HepG2 (cell line): ENCODE results near the gene PDCD2. TPM values are rescaled to one million over a fixed set of nuclear protein-coding genes. Genes with fewer than 3 reads are reported as not detected.

Experiments
- ASH2L ChIP-seq: fragments of 300-600, 200-600 bp; sonication (generic); IDR thresholded peaks from 2 replicates; pipeline ENCODE4 v1.7.0; 2017; ENCODE audit warnings: low read depth, mild to moderate bottlenecking, moderate library complexity, mixed read lengths, low read length; ENCODE audit not compliant: insufficient read length
- JUND ChIP-seq: sonication (generic); formaldehyde crosslinking; IDR thresholded peaks from 2 replicates; pipeline ENCODE4 v1.8.0; 2022; ENCODE audit warnings: mild to moderate bottlenecking, missing genetic modification reagents
- LCORL ChIP-seq, 2 experiments: fragments of 450-650 bp in 1 of 2; sonication (generic) in 1 of 2; formaldehyde crosslinking in 1 of 2; IDR thresholded peaks; 2 replicates each; pipeline versions ENCODE4 v1.5.0 to v1.6.1; 2017 to 2020; ENCODE audit warnings: antibody characterized with exemption in 1 of 2, missing genetic modification reagents in 1 of 2
- PAWR ChIP-seq: sonication (generic); formaldehyde crosslinking; IDR thresholded peaks from 2 replicates; pipeline ENCODE4 v1.4.0; 2020; ENCODE audit warnings: missing genetic modification reagents, mild to moderate bottlenecking, borderline replicate concordance
- SAFB2 ChIP-seq: sonication (generic); formaldehyde crosslinking; IDR thresholded peaks from 2 replicates; pipeline ENCODE4 v1.5.1; 2020; ENCODE audit warnings: missing genetic modification reagents, low read depth, mild to moderate bottlenecking, borderline replicate concordance
- SATB2 ChIP-seq: sonication (generic); formaldehyde crosslinking; IDR thresholded peaks from 2 replicates; pipeline ENCODE4 v1.5.0; 2020; ENCODE audit warnings: missing genetic modification reagents
- SRSF4 ChIP-seq: fragments of 200-400 bp; formaldehyde crosslinking; IDR thresholded peaks from one replicate; pipeline ENCODE4 v1.6.1; 2018; ENCODE audit warnings: mild to moderate bottlenecking, low read depth, low read length, moderate library complexity; ENCODE audit not compliant: poor library complexity, severe bottlenecking
- TEAD3 ChIP-seq: optimal IDR thresholded peaks from 2 replicates; pipeline ENCODE3; 2016; ENCODE audit warnings: borderline replicate concordance
- ZFP37 ChIP-seq: sonication (generic); formaldehyde crosslinking; IDR thresholded peaks from 2 replicates; pipeline ENCODE4 v1.4.0; 2020; ENCODE audit warnings: missing genetic modification reagents, borderline replicate concordance
- ZNF136 ChIP-seq: sonication (generic); formaldehyde crosslinking; IDR thresholded peaks from 2 replicates; pipeline ENCODE4 v1.8.1; 2022; ENCODE audit warnings: low read depth, mild to moderate bottlenecking, moderate library complexity, missing genetic modification reagents
- ZSCAN25 ChIP-seq: sonication (generic); formaldehyde crosslinking; IDR thresholded peaks from 2 replicates; pipeline ENCODE4 v1.8.0; 2022; ENCODE audit warnings: mild to moderate bottlenecking, missing genetic modification reagents
- polyA plus RNA-seq, 8 experiments: library from polyadenylated mRNA; depleted of rRNA in 3 of 8; stranded (reverse) in 7 of 8; unstranded in 1 of 8; fragments of >200 nt; fragmentation: Illumina TruSeq in 4 of 8; extraction: Trizol in 4 of 8; gene quantifications; 2 replicates each; pipeline versions ENCODE4 v1.2.1 to v1.2.3, GENCODE V29; 2011 to 2016; ENCODE audit warnings: low read depth in 4 of 8, missing spikeins in 1 of 8, mixed read lengths in 1 of 8; ENCODE audit not compliant: insufficient read depth in 1 of 8
- total RNA-seq, 5 experiments: library from RNA; depleted of rRNA; stranded (reverse); fragments of >200 nt; fragmentation: Illumina TruSeq; extraction: Trizol; gene quantifications; 2 replicates each; pipeline ENCODE4 v1.2.3, GENCODE V29; 2016; ENCODE audit warnings: low read depth in 1 of 5
- TF ChIP-seq, protein P1 (sequence below): sonication (generic); formaldehyde crosslinking; IDR thresholded peaks from 2 replicates; pipeline ENCODE4 v1.4.0; 2020; ENCODE audit warnings: mild to moderate bottlenecking, missing genetic modification reagents, borderline replicate concordance
- TF ChIP-seq, protein P2 (sequence below): sonication (generic); formaldehyde crosslinking; IDR thresholded peaks from 2 replicates; pipeline ENCODE4 v1.5.0; 2020; ENCODE audit warnings: mild to moderate bottlenecking, missing genetic modification reagents, borderline replicate concordance
- TF ChIP-seq, protein P3 (sequence below): sonication (generic); formaldehyde crosslinking; IDR thresholded peaks from 2 replicates; pipeline ENCODE4 v1.8.0; 2022; ENCODE audit warnings: missing genetic modification reagents, low read depth, mild to moderate bottlenecking, borderline replicate concordance

Gene PDCD2
- total and polyA plus RNA-seq, 2 of the 13 experiments (the other 11 are each of a cell fraction or from before 2014, with no cell fraction given): 83.6 to 133 TPM

DNA sequence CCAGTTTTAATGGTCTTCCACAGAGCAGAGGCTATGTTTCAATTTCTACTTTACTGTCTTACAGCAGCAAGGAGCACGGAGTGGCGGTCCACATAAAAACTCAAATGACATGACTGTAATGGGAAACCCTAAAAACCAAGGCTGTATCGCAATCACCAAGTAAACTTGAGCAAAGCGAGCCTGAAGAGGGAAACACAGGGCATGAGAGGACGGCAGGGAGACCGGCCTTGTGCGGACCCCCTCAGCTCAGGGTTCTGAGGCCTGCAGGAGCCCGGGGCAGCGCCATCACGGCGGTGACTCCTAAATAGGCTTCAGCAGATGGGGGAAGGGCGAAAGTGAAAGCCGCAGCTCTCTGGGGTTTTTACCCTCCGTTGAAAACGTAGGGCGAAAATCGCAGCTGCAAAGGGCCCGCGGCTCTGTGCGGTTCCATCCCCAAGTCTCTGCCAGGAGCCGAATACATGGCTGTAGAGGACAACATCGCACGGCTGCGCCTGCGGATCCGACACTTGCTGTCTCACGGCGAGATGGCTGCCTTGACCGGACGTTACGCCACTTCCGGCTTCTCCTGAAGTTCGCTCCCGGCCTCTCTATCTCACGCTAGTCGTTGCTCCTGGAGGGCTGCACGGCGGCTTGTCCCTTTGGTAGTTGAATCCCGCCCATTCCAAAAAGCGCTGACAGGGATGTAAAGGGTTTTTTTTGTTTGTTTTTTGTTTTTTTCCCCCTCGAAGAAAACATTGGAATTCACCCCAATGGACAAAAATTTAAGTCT lies 31.5 kb downstream of the PDCD2 start, which contains the start of gene PSMB1 (continued):
- TF ChIP-seq, protein P1, sequence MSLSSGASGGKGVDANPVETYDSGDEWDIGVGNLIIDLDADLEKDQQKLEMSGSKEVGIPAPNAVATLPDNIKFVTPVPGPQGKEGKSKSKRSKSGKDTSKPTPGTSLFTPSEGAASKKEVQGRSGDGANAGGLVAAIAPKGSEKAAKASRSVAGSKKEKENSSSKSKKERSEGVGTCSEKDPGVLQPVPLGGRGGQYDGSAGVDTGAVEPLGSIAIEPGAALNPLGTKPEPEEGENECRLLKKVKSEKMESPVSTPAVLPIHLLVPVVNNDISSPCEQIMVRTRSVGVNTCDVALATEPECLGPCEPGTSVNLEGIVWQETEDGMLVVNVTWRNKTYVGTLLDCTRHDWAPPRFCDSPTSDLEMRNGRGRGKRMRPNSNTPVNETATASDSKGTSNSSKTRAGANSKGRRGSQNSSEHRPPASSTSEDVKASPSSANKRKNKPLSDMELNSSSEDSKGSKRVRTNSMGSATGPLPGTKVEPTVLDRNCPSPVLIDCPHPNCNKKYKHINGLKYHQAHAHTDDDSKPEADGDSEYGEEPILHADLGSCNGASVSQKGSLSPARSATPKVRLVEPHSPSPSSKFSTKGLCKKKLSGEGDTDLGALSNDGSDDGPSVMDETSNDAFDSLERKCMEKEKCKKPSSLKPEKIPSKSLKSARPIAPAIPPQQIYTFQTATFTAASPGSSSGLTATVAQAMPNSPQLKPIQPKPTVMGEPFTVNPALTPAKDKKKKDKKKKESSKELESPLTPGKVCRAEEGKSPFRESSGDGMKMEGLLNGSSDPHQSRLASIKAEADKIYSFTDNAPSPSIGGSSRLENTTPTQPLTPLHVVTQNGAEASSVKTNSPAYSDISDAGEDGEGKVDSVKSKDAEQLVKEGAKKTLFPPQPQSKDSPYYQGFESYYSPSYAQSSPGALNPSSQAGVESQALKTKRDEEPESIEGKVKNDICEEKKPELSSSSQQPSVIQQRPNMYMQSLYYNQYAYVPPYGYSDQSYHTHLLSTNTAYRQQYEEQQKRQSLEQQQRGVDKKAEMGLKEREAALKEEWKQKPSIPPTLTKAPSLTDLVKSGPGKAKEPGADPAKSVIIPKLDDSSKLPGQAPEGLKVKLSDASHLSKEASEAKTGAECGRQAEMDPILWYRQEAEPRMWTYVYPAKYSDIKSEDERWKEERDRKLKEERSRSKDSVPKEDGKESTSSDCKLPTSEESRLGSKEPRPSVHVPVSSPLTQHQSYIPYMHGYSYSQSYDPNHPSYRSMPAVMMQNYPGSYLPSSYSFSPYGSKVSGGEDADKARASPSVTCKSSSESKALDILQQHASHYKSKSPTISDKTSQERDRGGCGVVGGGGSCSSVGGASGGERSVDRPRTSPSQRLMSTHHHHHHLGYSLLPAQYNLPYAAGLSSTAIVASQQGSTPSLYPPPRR (CRISPR knock-in tag): no peak
- TF ChIP-seq ZFP37 (CRISPR knock-in tag) (no peak), LCORL (IDR thresholded peaks at IDR 0.05) (no peak), LCORL (CRISPR knock-in tag; IDR thresholded peaks at IDR 0.05) (peak; percentile 69; the same call in 1 of the 2 replicates), TEAD3 (CRISPR knock-in tag) (peak; percentile 44), ZNF136 (CRISPR knock-in tag) (peak; percentile 75; the same call in 1 of the 2 replicates), SRSF4 (no peak), PAWR (CRISPR knock-in tag) (0 out of 2 replicates have a peak, but pooled peaks have one; percentile 44), SAFB2 (CRISPR knock-in tag) (peak; percentile 84; the same call in 1 of the 2 replicates), SATB2 (CRISPR knock-in tag) (no peak), ASH2L (peak; percentile 93), JUND (CRISPR knock-in tag) (0 out of 2 replicates have a peak, but pooled peaks have one; percentile 22), ZSCAN25 (peak; percentile 75)
- TF ChIP-seq, protein P2, sequence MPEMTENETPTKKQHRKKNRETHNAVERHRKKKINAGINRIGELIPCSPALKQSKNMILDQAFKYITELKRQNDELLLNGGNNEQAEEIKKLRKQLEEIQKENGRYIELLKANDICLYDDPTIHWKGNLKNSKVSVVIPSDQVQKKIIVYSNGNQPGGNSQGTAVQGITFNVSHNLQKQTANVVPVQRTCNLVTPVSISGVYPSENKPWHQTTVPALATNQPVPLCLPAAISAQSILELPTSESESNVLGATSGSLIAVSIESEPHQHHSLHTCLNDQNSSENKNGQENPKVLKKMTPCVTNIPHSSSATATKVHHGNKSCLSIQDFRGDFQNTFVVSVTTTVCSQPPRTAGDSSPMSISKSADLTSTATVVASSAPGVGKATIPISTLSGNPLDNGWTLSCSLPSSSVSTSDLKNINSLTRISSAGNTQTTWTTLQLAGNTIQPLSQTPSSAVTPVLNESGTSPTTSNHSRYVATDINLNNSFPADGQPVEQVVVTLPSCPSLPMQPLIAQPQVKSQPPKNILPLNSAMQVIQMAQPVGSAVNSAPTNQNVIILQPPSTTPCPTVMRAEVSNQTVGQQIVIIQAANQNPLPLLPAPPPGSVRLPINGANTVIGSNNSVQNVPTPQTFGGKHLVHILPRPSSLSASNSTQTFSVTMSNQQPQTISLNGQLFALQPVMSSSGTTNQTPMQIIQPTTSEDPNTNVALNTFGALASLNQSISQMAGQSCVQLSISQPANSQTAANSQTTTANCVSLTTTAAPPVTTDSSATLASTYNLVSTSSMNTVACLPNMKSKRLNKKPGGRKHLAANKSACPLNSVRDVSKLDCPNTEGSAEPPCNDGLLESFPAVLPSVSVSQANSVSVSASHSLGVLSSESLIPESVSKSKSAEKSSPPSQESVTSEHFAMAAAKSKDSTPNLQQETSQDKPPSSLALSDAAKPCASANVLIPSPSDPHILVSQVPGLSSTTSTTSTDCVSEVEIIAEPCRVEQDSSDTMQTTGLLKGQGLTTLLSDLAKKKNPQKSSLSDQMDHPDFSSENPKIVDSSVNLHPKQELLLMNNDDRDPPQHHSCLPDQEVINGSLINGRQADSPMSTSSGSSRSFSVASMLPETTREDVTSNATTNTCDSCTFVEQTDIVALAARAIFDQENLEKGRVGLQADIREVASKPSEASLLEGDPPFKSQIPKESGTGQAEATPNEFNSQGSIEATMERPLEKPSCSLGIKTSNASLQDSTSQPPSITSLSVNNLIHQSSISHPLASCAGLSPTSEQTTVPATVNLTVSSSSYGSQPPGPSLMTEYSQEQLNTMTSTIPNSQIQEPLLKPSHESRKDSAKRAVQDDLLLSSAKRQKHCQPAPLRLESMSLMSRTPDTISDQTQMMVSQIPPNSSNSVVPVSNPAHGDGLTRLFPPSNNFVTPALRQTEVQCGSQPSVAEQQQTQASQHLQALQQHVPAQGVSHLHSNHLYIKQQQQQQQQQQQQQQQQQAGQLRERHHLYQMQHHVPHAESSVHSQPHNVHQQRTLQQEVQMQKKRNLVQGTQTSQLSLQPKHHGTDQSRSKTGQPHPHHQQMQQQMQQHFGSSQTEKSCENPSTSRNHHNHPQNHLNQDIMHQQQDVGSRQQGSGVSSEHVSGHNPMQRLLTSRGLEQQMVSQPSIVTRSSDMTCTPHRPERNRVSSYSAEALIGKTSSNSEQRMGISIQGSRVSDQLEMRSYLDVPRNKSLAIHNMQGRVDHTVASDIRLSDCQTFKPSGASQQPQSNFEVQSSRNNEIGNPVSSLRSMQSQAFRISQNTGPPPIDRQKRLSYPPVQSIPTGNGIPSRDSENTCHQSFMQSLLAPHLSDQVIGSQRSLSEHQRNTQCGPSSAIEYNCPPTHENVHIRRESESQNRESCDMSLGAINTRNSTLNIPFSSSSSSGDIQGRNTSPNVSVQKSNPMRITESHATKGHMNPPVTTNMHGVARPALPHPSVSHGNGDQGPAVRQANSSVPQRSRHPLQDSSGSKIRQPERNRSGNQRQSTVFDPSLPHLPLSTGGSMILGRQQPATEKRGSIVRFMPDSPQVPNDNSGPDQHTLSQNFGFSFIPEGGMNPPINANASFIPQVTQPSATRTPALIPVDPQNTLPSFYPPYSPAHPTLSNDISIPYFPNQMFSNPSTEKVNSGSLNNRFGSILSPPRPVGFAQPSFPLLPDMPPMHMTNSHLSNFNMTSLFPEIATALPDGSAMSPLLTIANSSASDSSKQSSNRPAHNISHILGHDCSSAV: 0 out of 2 replicates have a peak, but pooled peaks have one; percentile 22
- TF ChIP-seq, protein P3, sequence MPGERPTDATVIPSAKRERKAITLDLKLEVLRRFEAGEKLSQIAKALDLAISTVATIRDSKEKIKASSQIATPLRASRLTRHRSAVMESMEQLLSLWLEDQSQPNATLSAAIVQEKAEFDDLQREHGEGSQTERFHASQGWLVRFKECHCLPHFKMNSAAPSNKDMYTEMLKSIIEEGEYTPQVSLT: no peak
